ENCODE results near the gene RHBDD2. TPM values are rescaled to one million over a fixed set of nuclear protein-coding genes. Genes with fewer than 3 reads are reported as not detected.

The RHBDD2 gene
- total and polyA plus RNA-seq, 9 of the 15 experiments (the other 6 are each of a cell fraction or from before 2014, with no cell fraction given): 3.3 to 36.7 (median 17.9) TPM

DNA sequence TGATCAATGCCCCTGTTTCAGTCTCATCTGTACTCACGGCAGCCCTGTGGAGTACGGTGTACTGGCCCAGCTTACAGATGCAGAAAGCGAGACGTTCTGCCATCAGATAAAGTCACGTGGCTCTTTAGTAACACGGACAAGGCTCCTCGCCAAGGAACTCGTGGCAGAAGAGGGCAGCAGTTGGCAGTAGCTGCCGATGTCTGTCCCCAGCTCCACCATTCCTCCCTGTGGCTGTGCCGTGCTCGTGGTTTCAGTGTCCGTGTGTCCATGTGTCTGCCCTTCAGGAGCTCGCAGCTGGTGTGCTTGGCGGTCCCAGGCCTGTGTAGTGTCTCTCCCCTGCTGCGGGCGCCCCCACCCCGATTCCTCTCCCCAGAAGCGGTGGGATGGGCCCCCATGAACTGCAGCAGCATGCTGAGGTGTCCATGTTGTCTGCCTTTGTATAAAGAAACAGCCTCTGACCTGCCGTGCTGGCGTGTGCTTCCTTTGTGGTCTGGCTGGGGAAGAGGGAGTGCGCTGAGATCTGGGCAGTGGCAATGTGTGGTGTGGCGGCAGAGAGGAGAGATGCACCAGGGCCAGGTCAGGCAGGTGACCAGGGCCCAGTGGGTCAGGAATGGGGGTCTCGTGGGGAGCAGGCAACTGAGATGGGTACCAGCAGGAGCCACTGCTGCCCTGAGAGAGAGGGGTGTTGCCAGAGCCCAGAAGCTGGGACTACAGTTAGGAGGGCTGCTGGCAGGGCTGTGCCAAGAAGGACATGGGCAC lies 9.8 kb downstream of the RHBDD2 start:
- FAIRE-seq (no peak), ATAC-seq (peak; percentile 9)
- TF ChIP-seq EGR1 (conservative IDR thresholded peaks at IDR 0.05) (no peak), POLR2B (IDR thresholded peaks at IDR 0.05; ENCODE audit: low read depth, partially characterized antibody) (peak; percentile 33), SUPT5H (IDR thresholded peaks at IDR 0.05) (peak; percentile 59; the same call in 1 of the 2 replicates), GTF2F1 (IDR thresholded peaks at IDR 0.05; ENCODE audit: low read depth, low read length) (no peak), THRB (CRISPR knock-in tag; conservative IDR thresholded peaks at IDR 0.05) (0 out of 2 replicates have a peak, but pooled peaks have one; percentile 62), MXI1 (IDR thresholded peaks at IDR 0.05; ENCODE audit: low read depth, low read length) (no peak), POLR2G (IDR thresholded peaks at IDR 0.05; ENCODE audit: low read depth, low read length) (peak; percentile 72), SETDB1 (IDR thresholded peaks at IDR 0.05; ENCODE audit: low read length) (no peak), RBFOX2 (IDR thresholded peaks at IDR 0.05; ENCODE audit: low read depth, low read length) (peak; percentile 49), ZNF444 (CRISPR knock-in tag; IDR thresholded peaks at IDR 0.05) (no peak), POU5F1 (IDR thresholded peaks at IDR 0.05; ENCODE audit: borderline replicate concordance, low read depth, low read length, partially characterized antibody) (no peak), CEBPB (tag; IDR thresholded peaks at IDR 0.05) (no peak), SOX6 (IDR thresholded peaks at IDR 0.05) (no peak)
- TF ChIP-seq, protein P1, sequence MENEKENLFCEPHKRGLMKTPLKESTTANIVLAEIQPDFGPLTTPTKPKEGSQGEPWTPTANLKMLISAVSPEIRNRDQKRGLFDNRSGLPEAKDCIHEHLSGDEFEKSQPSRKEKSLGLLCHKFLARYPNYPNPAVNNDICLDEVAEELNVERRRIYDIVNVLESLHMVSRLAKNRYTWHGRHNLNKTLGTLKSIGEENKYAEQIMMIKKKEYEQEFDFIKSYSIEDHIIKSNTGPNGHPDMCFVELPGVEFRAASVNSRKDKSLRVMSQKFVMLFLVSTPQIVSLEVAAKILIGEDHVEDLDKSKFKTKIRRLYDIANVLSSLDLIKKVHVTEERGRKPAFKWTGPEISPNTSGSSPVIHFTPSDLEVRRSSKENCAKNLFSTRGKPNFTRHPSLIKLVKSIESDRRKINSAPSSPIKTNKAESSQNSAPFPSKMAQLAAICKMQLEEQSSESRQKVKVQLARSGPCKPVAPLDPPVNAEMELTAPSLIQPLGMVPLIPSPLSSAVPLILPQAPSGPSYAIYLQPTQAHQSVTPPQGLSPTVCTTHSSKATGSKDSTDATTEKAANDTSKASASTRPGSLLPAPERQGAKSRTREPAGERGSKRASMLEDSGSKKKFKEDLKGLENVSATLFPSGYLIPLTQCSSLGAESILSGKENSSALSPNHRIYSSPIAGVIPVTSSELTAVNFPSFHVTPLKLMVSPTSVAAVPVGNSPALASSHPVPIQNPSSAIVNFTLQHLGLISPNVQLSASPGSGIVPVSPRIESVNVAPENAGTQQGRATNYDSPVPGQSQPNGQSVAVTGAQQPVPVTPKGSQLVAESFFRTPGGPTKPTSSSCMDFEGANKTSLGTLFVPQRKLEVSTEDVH (IDR thresholded peaks at IDR 0.05; ENCODE audit: low read depth, partially characterized antibody): peak; percentile 53
- TF ChIP-seq, protein P2, sequence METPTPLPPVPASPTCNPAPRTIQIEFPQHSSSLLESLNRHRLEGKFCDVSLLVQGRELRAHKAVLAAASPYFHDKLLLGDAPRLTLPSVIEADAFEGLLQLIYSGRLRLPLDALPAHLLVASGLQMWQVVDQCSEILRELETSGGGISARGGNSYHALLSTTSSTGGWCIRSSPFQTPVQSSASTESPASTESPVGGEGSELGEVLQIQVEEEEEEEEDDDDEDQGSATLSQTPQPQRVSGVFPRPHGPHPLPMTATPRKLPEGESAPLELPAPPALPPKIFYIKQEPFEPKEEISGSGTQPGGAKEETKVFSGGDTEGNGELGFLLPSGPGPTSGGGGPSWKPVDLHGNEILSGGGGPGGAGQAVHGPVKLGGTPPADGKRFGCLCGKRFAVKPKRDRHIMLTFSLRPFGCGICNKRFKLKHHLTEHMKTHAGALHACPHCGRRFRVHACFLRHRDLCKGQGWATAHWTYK (CRISPR knock-in tag; IDR thresholded peaks at IDR 0.05): no peak

More for the DNA sequence above, 9.8 kb downstream of the RHBDD2 start:
- ChIA-PET CTCF (ENCODE audit: low intra/inter-chr PET ratio) (no interaction called here), POLR2A (interaction anchor here (1.8 to 4.1 kb wide), 2 partner anchors 8 to 26 kb away, joined by 8 to 20 read pairs; partner anchors contain the start of gene POR)
- H3K9me1 ChIP-seq (ENCODE audit: control insufficient read depth, insufficient read depth, low read length): no peaks in the 10 kb centered on the region
- in situ Hi-C loops (cut with MboI) (no loop called here), intact Hi-C loops (cut with micrococcal nuclease) (no loop called here)
- H3K4me2 ChIP-seq (ENCODE audit: insufficient read depth, low read length): no peak overlapping the region
- no peak for DNase-seq (ENCODE audit: extremely low read depth in 1 of 4, low spot score in 3 of 4)
- no peaks in the 10 kb centered on the region; the same call in 1 of the 2 replicates for H4K20me1 ChIP-seq (replicated peaks; ENCODE audit: control insufficient read depth, insufficient read depth, low read length)
- H3K79me2 ChIP-seq (ENCODE audit: control insufficient read depth, insufficient read depth, low read length): no peaks in the 10 kb centered on the region
- BruUV-seq (replicated peaks): TSS peak; percentile 27
- H3K27me3 ChIP-seq (ENCODE audit: control insufficient read depth in 2 of 2, insufficient read depth in 2 of 2, low read length in 2 of 2): no peaks in the 10 kb centered on the region
- H2AFZ ChIP-seq (ENCODE audit: low read depth, low read length): no peak overlapping the region
- H3K4me3 ChIP-seq: no peak overlapping the region
- H3K9ac ChIP-seq (ENCODE audit: insufficient read depth in 1 of 2, low read depth in 2 of 2, low read length in 2 of 2): peak overlapping the region in 1 of 2 experiments; percentile 70; a peak in 2 of 4 replicates
- peaks cover 41% of the 10 kb centered on the region; the same call in 2 of the 3 replicates for H3K36me3 ChIP-seq (ENCODE audit: control insufficient read depth, insufficient read depth, low read length)
- H3K27ac ChIP-seq (ENCODE audit: extremely low read depth, low read depth, low read length): no peak overlapping the region
- no peaks in the 10 kb centered on the region for H3K9me3 ChIP-seq (replicated peaks; ENCODE audit: control insufficient read depth, insufficient read depth, low read depth, low read length)
- peaks cover 4 to 34% of the 10 kb centered on the region in 2 experiments; a peak in 4 of 5 replicates for H3K4me1 ChIP-seq (replicated peaks in 1 of 2; ENCODE audit: control insufficient read depth in 2 of 2, insufficient read depth in 2 of 2, low read length in 2 of 2)
- 75% methylated on average over 23 of the region's 23 CpGs for WGBS (ENCODE audit: insufficient coverage, low coverage, missing lambda C conversion rate)

All from K562 (cell line).